Posterior cingulate gyrus (tissue), 11 donors: Measurements from ENCODE around the gene SLC20A1.
"Not testable (repeated sequence)": the region's sequence is repeated elsewhere in the genome, so short reads cannot be mapped to it uniquely, and the experiment has no call there.

Source experiments
- DNase-seq, 10 donors: peaks; one replicate each; pipeline versions ENCODE4 v3.0.0 to v3.0.0-alpha.2; 2020 to 2021; ENCODE audit warnings: mixed read lengths in 3 of 10
- intact Hi-C: fragments of 100-400 bp; cut with DNase I; formaldehyde crosslinking; loops from one replicate; pipeline ENCODE4 v1.15.1; 2023

Gene SLC20A1

DNA sequence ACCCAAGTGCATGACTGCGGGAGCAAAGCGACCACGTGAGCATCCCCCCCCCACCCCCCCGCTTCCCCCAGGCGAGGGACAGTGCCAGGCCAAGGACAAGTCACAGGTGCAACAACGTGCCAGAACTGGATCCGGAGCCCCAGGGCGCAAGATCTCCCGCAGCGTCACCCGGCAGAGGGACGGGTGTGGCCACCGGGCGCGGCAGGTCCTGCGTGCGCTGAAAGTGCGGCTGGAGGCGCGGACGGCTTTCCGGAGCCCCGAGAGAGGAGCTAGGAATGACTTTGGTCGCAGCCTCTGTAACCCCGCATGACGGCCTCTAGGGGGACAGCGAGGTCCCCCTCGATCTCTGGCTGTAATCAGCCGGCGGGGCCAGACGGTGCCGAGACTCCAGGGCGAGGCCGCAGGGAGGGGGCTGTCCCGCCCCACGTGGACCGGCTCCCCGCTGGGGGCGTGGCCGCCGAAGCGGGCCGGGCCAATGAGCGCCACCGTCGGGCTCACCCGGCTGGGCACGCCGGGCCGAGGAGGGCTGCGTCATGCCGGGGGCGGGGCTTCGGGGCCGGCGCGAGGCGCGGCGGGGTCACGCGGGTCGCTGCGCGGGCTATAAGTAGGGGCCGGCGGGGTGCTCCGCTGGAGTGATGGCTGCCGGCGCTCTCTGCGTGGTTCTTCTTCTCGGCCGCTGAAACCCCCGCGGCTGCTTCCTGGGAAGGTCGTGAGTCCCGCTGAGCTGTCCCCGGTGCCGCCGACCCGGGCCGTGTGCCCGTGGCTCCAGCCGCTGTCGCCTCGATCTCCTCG is at the start of gene SLC20A1:
Gene SLC20A1 (plus strand): TSS at position 630 of the 792 bp plus-strand sequence. CDS start 890 bp downstream, outside the sequence.
- intact Hi-C loops, result loop anchor here (5.0 to 10.0 kb wide), 3 partner anchors 47 to 591 kb away; partner anchors contain the start of genes TMEM87B and TTL
- DNase-seq, result peak; percentile 96 to 100 (median 98)

DNA sequence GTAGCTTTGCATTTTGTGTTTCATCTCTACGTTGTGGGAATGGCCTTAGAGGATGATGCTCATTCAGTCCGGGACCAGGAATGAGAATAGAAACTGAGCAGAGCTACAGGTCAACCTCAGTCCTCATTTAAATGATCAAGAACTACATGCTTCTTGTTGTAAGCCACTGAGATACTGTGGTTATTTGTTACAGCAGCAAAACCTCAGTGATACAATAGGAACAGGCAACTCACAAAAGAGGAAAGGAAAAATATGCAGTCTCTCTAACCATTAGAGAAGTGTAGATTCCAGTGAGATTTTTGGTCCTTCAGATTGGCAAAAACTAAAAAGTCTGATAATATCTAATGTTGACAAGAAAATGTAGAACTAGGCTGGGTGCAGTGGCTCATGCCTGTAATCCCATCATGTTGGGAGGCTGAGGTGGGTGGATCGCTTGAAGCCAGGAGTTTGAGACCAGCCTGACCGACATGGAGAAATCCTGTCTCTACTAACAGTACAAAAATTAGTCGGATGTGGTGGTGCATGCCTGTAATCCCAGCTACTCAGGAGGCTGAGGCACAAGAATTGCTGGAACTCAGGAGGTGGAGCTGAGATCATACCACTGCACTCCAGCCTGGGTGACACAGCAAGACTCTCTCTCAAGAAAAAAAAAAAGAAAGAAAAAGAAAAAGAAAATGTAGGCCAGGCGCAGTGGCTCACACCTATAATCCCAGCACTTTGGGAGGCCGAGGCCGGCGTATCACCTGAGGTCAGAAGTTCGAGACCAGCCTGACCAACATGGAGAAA is 48.0 kb upstream of the SLC20A1 start:
- intact Hi-C loops, result no loop called here
- peak in 1 of 10 donors; percentile 24 for DNase-seq

- DNase-seq, result no peak
- intact Hi-C loops, result loop anchor here (5.0 kb wide), 1 partner anchor 127 kb away; no protein-coding TSS in a partner anchor
These were observed 45.1 kb upstream of the SLC20A1 start for GRCh38 chr2:112600634-112601033.

GRCh38 chr2:112601754-112602153 is 44.0 kb upstream of the SLC20A1 start:
- intact Hi-C loops, result loop anchor here (5.0 kb wide), 1 partner anchor 126 kb away; no protein-coding TSS in a partner anchor

GRCh38 chr2:112602917-112603316 is 42.8 kb upstream of the SLC20A1 start:
- DNase-seq, result no peak
- intact Hi-C loops, result loop anchor here (5.0 kb wide), 1 partner anchor 124 kb away; no protein-coding TSS in a partner anchor

More at GRCh38 chr2:112601754-112602153, 44.0 kb upstream of the SLC20A1 start:
- peak in 1 of 10 donors; percentile 49 for DNase-seq

- peak in 1 of 10 donors; percentile 3 for DNase-seq
- intact Hi-C loops, result loop anchor here (5.0 kb wide), 1 partner anchor 124 kb away; no protein-coding TSS in a partner anchor
These were observed 42.0 kb upstream of the SLC20A1 start for GRCh38 chr2:112603731-112604130.

GRCh38 chr2:112604952-112605351 is 40.8 kb upstream of the SLC20A1 start:
- DNase-seq, result no peak
- intact Hi-C loops, result loop anchor here (5.0 kb wide), 1 partner anchor 122 kb away; no protein-coding TSS in a partner anchor

- DNase-seq, result peak in 1 of 10 donors; percentile 52
- intact Hi-C loops, result no loop called here
These were observed 39.8 kb upstream of the SLC20A1 start for GRCh38 chr2:112605926-112606325.

GRCh38 chr2:112606547-112606946 is 39.2 kb upstream of the SLC20A1 start:
- intact Hi-C loops, result no loop called here
- DNase-seq, result peak in 1 of 10 donors; percentile 26

GRCh38 chr2:112607680-112608438 is 37.9 kb upstream of the SLC20A1 start:
- DNase-seq, result peak in 1 of 10 donors; percentile 30
- intact Hi-C loops, result no loop called here

GRCh38 chr2:112609320-112609719 is 36.4 kb upstream of the SLC20A1 start:
- intact Hi-C loops, result not testable (repeated sequence)

DNA sequence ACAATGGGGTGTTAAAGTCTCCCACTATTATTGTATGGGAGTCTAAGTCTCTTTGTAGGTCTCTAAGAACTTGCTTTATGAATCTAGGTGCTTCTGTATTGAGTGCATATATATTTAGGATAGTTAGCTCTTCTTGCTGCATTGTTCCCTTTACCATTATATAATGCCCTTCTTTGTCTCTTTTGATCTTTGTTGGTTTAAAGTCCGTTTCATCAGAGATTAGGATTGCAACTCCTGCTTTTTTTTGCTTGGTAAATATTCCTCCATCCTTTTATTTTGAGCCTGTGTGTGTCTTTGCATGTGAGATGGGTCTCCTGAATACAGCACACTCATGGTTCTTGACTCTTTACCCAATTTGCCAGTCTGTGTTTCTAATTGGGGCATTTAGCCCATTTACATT is 33.5 kb upstream of the SLC20A1 start:
- DNase-seq, intact Hi-C loops: not testable (repeated sequence)

More at GRCh38 chr2:112609320-112609719, 36.4 kb upstream of the SLC20A1 start:
- DNase-seq, result peak in 1 of 10 donors; percentile 3

- intact Hi-C loops, result no loop called here
- DNase-seq, result no peak
These were observed 31.4 kb upstream of the SLC20A1 start for GRCh38 chr2:112614201-112614840.

DNA sequence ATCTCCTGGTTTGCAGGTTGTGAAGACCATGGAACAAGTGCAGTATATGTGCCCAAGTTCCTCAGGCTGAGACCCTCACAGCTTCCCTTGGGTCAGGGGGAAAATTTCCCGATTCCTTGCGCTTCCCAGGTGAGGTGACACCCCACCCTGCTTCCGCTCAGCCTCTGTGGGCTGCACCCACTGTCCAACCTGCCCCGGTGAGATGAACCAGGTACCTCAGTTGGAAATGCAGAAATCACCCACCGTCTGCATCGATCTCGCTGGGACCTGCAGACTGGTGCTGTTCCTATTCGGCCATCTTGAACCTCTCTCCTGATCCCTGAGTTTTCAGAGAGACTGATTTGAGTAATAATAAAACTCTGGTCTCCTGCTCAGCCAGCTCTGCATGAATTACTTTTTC is 30.7 kb upstream of the SLC20A1 start:
- DNase-seq, result no peak
- intact Hi-C loops, result no loop called here

DNA sequence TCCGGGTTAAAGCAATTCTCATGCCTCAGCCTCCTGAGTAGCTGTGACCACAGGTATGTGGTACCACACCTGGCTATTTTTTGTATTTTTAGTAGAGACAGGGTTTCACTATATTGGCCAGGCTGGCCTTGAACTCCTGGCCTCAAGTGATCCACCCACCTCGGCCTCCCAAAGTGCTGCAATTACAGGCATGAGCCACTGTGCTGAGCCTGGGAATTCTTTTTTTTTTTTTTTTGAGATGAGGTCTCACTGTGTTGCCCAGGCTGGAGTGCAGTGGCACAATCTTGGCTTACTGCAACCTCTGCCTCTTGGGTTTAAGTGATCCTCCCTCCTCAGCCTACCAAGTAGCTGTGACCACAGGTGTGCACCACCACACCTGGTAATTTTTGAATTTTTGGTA is 29.9 kb upstream of the SLC20A1 start:
- intact Hi-C loops, DNase-seq: not testable (repeated sequence)

DNA sequence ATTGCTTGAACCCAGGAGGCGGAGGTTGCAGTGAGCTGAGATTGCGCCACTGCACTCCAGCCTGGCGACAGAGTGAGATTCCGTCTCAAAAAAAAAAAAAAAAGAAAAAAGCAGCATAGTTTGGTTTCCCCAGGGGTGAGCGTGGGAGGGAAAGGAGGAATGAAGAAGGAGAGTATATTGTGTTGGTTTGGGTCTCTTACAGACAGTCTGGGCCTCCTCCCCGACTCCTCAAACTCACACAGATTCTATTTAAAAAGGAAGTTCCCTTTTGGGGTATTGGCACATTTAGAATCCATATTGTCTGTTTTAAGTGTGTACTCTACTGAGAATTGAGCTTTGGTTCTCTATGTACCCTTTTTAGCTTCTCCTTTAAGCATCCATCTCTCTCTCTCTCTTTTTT is 27.4 kb upstream of the SLC20A1 start:
- intact Hi-C loops, result no loop called here
- peak in 1 of 10 donors; percentile 5 for DNase-seq

GRCh38 chr2:112621790-112622527 is 23.8 kb upstream of the SLC20A1 start:
- intact Hi-C loops, result loop anchor here (10.0 kb wide), 1 partner anchor 323 kb away; no protein-coding TSS in a partner anchor
- peak in 1 of 10 donors; percentile 24 for DNase-seq

GRCh38 chr2:112622528-112622849 is 23.2 kb upstream of the SLC20A1 start:
- no peak for DNase-seq
- intact Hi-C loops, result loop anchor here (10.0 kb wide), 1 partner anchor 322 kb away; no protein-coding TSS in a partner anchor
